Measurements from ENCODE around the gene ZNF280B. TPM values are rescaled to one million over a fixed set of nuclear protein-coding genes. Genes with fewer than 3 reads are reported as not detected.
A peak's percentile ranks its signal among the peaks of the same experiment; 100 is the strongest.
"Not testable (repeated sequence)": the region's sequence is repeated elsewhere in the genome, so short reads cannot be mapped to it uniquely, and the experiment has no call there.

Gene ZNF280B
- total RNA-seq, 1 donor from 2014 or later = 4.0 TPM

DNA sequence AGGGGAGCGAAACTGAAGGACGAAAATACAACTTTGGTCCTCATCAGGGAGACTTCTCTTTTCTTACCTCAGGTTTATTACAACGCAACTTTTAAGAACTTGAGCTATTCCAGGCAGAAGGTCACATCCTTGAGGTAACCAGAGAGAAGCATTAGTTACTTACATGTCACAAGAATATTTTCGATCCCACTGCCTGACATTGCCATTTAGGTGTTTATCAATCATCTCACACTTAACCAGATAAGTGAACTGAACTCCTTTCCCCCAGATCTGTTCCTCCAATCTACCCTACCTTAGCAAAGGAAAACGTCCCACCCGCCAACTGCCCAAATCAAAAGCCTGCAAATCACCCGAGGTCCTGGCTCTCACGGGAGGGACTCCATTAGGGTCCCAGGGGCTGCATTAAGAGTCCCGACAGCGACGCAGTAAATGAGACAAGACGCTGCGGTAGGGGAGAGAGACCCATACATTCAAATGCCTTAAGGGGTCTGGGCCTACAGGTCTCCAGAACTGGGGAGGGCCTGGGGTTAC, 734 bp downstream of the ZNF280B start:
- H3K9ac ChIP-seq (ENCODE audit: low read length) = peak overlapping the region; percentile 84

DNA sequence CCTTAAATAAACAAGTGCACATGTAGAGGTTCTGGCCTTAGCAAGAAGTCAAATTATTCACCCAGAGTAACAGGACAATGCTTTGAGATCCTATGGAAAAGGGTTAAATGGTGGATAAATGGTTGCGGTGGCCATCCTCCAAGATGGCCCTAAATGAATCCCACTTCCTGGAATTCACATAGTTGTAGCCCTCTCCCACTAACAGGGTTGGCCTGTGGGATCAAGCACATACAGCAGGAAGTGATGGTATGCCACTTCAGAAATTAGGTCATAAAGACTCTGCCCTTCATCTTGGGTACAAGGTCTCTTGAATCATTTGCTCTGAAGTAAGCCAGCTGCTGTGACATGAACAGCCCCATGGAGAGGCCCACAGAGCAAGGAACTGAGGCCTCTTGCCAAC, 1.8 kb downstream of the ZNF280B start:
- Histone ChIP-seq H4K20me1 (ENCODE audit: insufficient read depth, low read length) (no peaks in the 10 kb centered on the region), H3K27ac (ENCODE audit: low read depth, low read length) (no peak overlapping the region), H3K4me3 (ENCODE audit: insufficient read depth, low read depth, low read length) (no peak overlapping the region), H3K4me2 (ENCODE audit: low read length) (no peak overlapping the region), H2AFZ (ENCODE audit: low read depth, low read length) (no peak overlapping the region), H3K27me3 (ENCODE audit: insufficient read depth, low read length) (no peaks in the 10 kb centered on the region), H3K79me2 (ENCODE audit: insufficient read depth, low read length) (no peaks in the 10 kb centered on the region), H3K9ac (ENCODE audit: low read length) (no peak overlapping the region), H3K9me3 (ENCODE audit: insufficient read depth, low read depth, low read length) (peaks cover 3% of the 10 kb centered on the region), H3K4me1 (ENCODE audit: insufficient read depth, low read length) (peaks cover 3% of the 10 kb centered on the region), H3K36me3 (ENCODE audit: insufficient read depth, low read length) (peaks cover 6% of the 10 kb centered on the region)
- H3K36me3 Mint-ChIP-seq (ENCODE audit: low read depth, unreplicated experiment) = peaks cover 11% of the 10 kb centered on the region
- H3K4me1 Mint-ChIP-seq (ENCODE audit: low read depth, unreplicated experiment) = peaks cover 3% of the 10 kb centered on the region
- no peak overlapping the region for H3K27ac Mint-ChIP-seq (ENCODE audit: unreplicated experiment)
- H3K4me3 Mint-ChIP-seq (ENCODE audit: unreplicated experiment) = no peak overlapping the region
- H3K27me3 Mint-ChIP-seq (ENCODE audit: low read depth, unreplicated experiment) = peaks cover 4% of the 10 kb centered on the region
- TF ChIP-seq, protein P1, sequence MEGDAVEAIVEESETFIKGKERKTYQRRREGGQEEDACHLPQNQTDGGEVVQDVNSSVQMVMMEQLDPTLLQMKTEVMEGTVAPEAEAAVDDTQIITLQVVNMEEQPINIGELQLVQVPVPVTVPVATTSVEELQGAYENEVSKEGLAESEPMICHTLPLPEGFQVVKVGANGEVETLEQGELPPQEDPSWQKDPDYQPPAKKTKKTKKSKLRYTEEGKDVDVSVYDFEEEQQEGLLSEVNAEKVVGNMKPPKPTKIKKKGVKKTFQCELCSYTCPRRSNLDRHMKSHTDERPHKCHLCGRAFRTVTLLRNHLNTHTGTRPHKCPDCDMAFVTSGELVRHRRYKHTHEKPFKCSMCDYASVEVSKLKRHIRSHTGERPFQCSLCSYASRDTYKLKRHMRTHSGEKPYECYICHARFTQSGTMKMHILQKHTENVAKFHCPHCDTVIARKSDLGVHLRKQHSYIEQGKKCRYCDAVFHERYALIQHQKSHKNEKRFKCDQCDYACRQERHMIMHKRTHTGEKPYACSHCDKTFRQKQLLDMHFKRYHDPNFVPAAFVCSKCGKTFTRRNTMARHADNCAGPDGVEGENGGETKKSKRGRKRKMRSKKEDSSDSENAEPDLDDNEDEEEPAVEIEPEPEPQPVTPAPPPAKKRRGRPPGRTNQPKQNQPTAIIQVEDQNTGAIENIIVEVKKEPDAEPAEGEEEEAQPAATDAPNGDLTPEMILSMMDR (IDR thresholded peaks at IDR 0.05; ENCODE audit: insufficient read depth, low read depth, low read length) = no peak
- TF ChIP-seq EZH2 (IDR thresholded peaks at IDR 0.05; ENCODE audit: insufficient read depth, low read length) = no peak
- DNase-seq (ENCODE audit: low read depth) = no peak
- no peak for FAIRE-seq
- peaks cover 5% of the 10 kb centered on the region for H3K9me3 Mint-ChIP-seq (ENCODE audit: unreplicated experiment)

More for the DNA sequence above, 734 bp downstream of the ZNF280B start:
- Histone ChIP-seq H3K4me3 (ENCODE audit: insufficient read depth, low read depth, low read length) (peak overlapping the region; percentile 74), H4K20me1 (ENCODE audit: insufficient read depth, low read length) (no peaks in the 10 kb centered on the region), H3K27ac (ENCODE audit: low read depth, low read length) (no peak overlapping the region), H3K27me3 (ENCODE audit: insufficient read depth, low read length) (no peaks in the 10 kb centered on the region), H3K9me3 (ENCODE audit: insufficient read depth, low read depth, low read length) (peaks cover 3% of the 10 kb centered on the region), H2AFZ (ENCODE audit: low read depth, low read length) (peak overlapping the region; percentile 97), H3K79me2 (ENCODE audit: insufficient read depth, low read length) (no peaks in the 10 kb centered on the region), H3K4me1 (ENCODE audit: insufficient read depth, low read length) (peaks cover 3% of the 10 kb centered on the region), H3K4me2 (ENCODE audit: low read length) (peak overlapping the region; percentile 89), H3K36me3 (ENCODE audit: insufficient read depth, low read length) (peaks cover 6% of the 10 kb centered on the region)
- Mint-ChIP-seq H3K4me3 (ENCODE audit: unreplicated experiment) (peak overlapping the region; percentile 88), H3K27ac (ENCODE audit: unreplicated experiment) (peak overlapping the region; percentile 55), H3K9me3 (ENCODE audit: unreplicated experiment) (peaks cover 5% of the 10 kb centered on the region), H3K27me3 (ENCODE audit: low read depth, unreplicated experiment) (peaks cover 13% of the 10 kb centered on the region), H3K36me3 (ENCODE audit: low read depth, unreplicated experiment) (peaks cover 11% of the 10 kb centered on the region), H3K4me1 (ENCODE audit: low read depth, unreplicated experiment) (peaks cover 3% of the 10 kb centered on the region)
- no peak for TF ChIP-seq EZH2 (IDR thresholded peaks at IDR 0.05; ENCODE audit: insufficient read depth, low read length)
- TF ChIP-seq, protein P1 (IDR thresholded peaks at IDR 0.05; ENCODE audit: insufficient read depth, low read depth, low read length) = no peak
- DNase-seq (ENCODE audit: low read depth) (no peak), FAIRE-seq (no peak)

DNA sequence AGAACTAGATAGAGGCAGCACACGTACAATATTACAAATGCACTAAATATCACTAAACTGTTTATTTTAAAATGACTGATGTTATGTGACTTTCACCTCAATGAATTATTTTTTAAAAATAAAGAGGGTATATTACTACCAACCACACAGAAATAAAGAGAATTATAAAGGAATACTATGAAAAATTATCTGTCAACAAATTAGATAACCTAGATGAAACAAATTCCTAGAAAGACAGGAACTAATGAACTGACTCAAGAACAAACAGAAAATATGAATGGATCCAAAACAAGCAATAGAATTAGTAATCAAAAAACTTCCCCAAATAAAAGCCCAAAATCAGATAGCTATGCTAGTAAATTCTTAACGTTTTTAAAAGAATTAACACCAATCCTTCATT, 10.3 kb downstream of the ZNF280B start:
- peaks cover 4% of the 10 kb centered on the region for H3K36me3 ChIP-seq (ENCODE audit: insufficient read depth, low read length)
- FAIRE-seq (no peak), DNase-seq (ENCODE audit: low read depth) (no peak)
- Mint-ChIP-seq H3K27me3 (ENCODE audit: low read depth, unreplicated experiment) (no peaks in the 10 kb centered on the region), H3K9me3 (ENCODE audit: unreplicated experiment) (peaks cover 2% of the 10 kb centered on the region), H3K27ac (ENCODE audit: unreplicated experiment) (no peak overlapping the region), H3K4me1 (ENCODE audit: low read depth, unreplicated experiment) (no peaks in the 10 kb centered on the region), H3K36me3 (ENCODE audit: low read depth, unreplicated experiment) (no peaks in the 10 kb centered on the region), H3K4me3 (ENCODE audit: unreplicated experiment) (no peak overlapping the region)
- no peaks in the 10 kb centered on the region for H3K79me2 ChIP-seq (ENCODE audit: insufficient read depth, low read length)
- no peaks in the 10 kb centered on the region for H3K9me3 ChIP-seq (ENCODE audit: insufficient read depth, low read depth, low read length)
- no peak for TF ChIP-seq EZH2 (IDR thresholded peaks at IDR 0.05; ENCODE audit: insufficient read depth, low read length)
- TF ChIP-seq, protein P1 (IDR thresholded peaks at IDR 0.05; ENCODE audit: insufficient read depth, low read depth, low read length) = no peak
- no peak overlapping the region for H3K27ac ChIP-seq (ENCODE audit: low read depth, low read length)
- H3K27me3 ChIP-seq (ENCODE audit: insufficient read depth, low read length) = no peaks in the 10 kb centered on the region
- H3K4me1 ChIP-seq (ENCODE audit: insufficient read depth, low read length) = no peaks in the 10 kb centered on the region
- H2AFZ ChIP-seq (ENCODE audit: low read depth, low read length) = no peak overlapping the region
- H4K20me1 ChIP-seq (ENCODE audit: insufficient read depth, low read length) = no peaks in the 10 kb centered on the region
- no peak overlapping the region for H3K4me2 ChIP-seq (ENCODE audit: low read length)
- H3K9ac ChIP-seq (ENCODE audit: low read length) = no peak overlapping the region
- no peak overlapping the region for H3K4me3 ChIP-seq (ENCODE audit: insufficient read depth, low read depth, low read length)

DNA sequence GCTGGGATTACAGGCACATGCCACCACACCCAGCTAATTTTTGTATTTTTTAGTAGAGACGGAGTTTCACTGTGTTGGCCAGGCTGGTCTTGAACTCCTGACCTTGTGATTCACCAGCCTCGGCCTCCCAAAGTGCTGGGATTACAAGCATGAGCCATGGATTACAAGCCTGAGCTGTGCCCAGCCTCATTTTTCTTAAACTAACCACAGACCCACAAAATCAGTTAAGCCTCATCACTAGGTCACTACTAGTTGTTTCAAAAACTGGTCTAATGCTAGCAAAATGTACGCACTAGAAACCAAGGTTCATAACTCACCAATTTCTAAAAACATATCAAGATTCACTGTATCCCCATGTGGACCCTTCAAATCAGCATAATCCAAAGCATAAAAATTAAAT, 17.0 kb downstream of the ZNF280B start:
- H2AFZ ChIP-seq (ENCODE audit: low read depth, low read length); H3K27me3 Mint-ChIP-seq (ENCODE audit: low read depth, unreplicated experiment); H3K27me3 ChIP-seq (ENCODE audit: insufficient read depth, low read length); FAIRE-seq; H3K79me2 ChIP-seq (ENCODE audit: insufficient read depth, low read length); H3K4me3 ChIP-seq (ENCODE audit: insufficient read depth, low read depth, low read length); H3K4me1 ChIP-seq (ENCODE audit: insufficient read depth, low read length); H3K4me1 Mint-ChIP-seq (ENCODE audit: low read depth, unreplicated experiment); H3K9ac ChIP-seq (ENCODE audit: low read length); H3K36me3 ChIP-seq (ENCODE audit: insufficient read depth, low read length); H4K20me1 ChIP-seq (ENCODE audit: insufficient read depth, low read length); H3K27ac ChIP-seq (ENCODE audit: low read depth, low read length); DNase-seq (ENCODE audit: low read depth); H3K4me3 Mint-ChIP-seq (ENCODE audit: unreplicated experiment); H3K9me3 Mint-ChIP-seq (ENCODE audit: unreplicated experiment); H3K4me2 ChIP-seq (ENCODE audit: low read length); H3K9me3 ChIP-seq (ENCODE audit: insufficient read depth, low read depth, low read length); H3K27ac Mint-ChIP-seq (ENCODE audit: unreplicated experiment): not testable (repeated sequence)
- peaks cover 10% of the 10 kb centered on the region for H3K36me3 Mint-ChIP-seq (ENCODE audit: low read depth, unreplicated experiment)

All from astrocyte (in vitro differentiated cells and primary cell).